GM12878 (cell line): ENCODE data around the gene CC2D1A. TPM values are rescaled to one million over a fixed set of nuclear protein-coding genes. Genes with fewer than 3 reads are reported as not detected.
"Not testable (repeated sequence)": the region's sequence is repeated elsewhere in the genome, so short reads cannot be mapped to it uniquely, and the experiment has no call there.

Source experiments
- ATAC-seq: fragments of 200-7000 bp; cut with Tn5 transposase; 3 replicates; pipeline ENCODE4 v1.9.1; 2020; ENCODE audit warnings: mild to moderate bottlenecking, moderate library complexity
- BruUV-seq: library from RNA; stranded (reverse); fragments of 400-500 nt; replicated peaks from 2 replicates; lab custom pipeline; 2021; lab: Mats Ljungman, UMichigan
- CTCF ChIA-PET: fragments of 300-600 bp; sonication (Branson Sonifier 250); formaldehyde crosslinking; extraction: SDS; loops from one replicate; lab custom pipeline; 2021; ENCODE audit warnings: inconsistent platforms; lab: Yijun Ruan, JAX
- POLR2A ChIA-PET: fragments of 350-600 bp; formaldehyde crosslinking; extraction: SDS; loops from one replicate; lab custom pipeline; 2021; ENCODE audit warnings: inconsistent platforms; lab: Charles Lee
- RAD21 ChIA-PET: fragments of 300-600 bp; sonication (Branson Sonifier 250); formaldehyde crosslinking; loops from one replicate; lab custom pipeline; 2023; ENCODE audit warnings: antibody characterized with exemption; ENCODE audit not compliant: unreplicated experiment; lab: Charles Lee
- SMC1A ChIA-PET: fragments of 300-600 bp; sonication (Branson Sonifier 250); formaldehyde crosslinking; loops from one replicate; lab custom pipeline; 2023; ENCODE audit not compliant: unreplicated experiment, uncharacterized antibody; lab: Charles Lee
- DNase-seq: peaks from one replicate; pipeline ENCODE4 v3.0.0-alpha.2; 2011; ENCODE audit warnings: low read depth, low spot score
- FAIRE-seq: peaks from 3 replicates; lab custom pipeline; 2011; peaks lifted over from hg19 to GRCh38; lab: Jason Lieb, UNC
- H2AFZ ChIP-seq: 2 replicates; pipeline ENCODE4 v1.6.0; 2011; ENCODE audit warnings: low read depth, low read length, control low read depth; ENCODE audit not compliant: control insufficient read depth
- H3K27ac ChIP-seq: 2 replicates; pipeline ENCODE4 v1.5.1; 2011; ENCODE audit warnings: control low read depth; ENCODE audit not compliant: control insufficient read depth, insufficient read depth
- H3K27me3 ChIP-seq, 2 experiments: replicated peaks in 1 of 2; 2 replicates each; pipeline versions ENCODE4 v1.6.0 to v1.6.1; 2011; ENCODE audit warnings: low read length in 1 of 2; ENCODE audit not compliant: control insufficient read depth in 2 of 2, insufficient read depth in 2 of 2
- H3K36me3 ChIP-seq, 2 experiments: 2 replicates each; pipeline ENCODE4 v1.5.1; 2011; ENCODE audit warnings: low read length in 1 of 2; ENCODE audit not compliant: control insufficient read depth in 2 of 2, insufficient read depth in 2 of 2
- H3K4me1 ChIP-seq: 2 replicates; pipeline ENCODE4 v1.6.1; 2011; ENCODE audit warnings: mild to moderate bottlenecking, low read length, moderate library complexity, mixed read lengths; ENCODE audit not compliant: control insufficient read depth, insufficient read depth
- H3K4me2 ChIP-seq: 2 replicates; pipeline ENCODE4 v1.6.0; 2011; ENCODE audit warnings: control low read depth; ENCODE audit not compliant: control insufficient read depth, insufficient read depth
- H3K4me3 ChIP-seq: fragments of 200-600 bp; sonication (generic); 2 replicates; pipeline ENCODE4 v1.5.1; 2016
- H3K79me2 ChIP-seq: 2 replicates; pipeline ENCODE4 v1.6.0; 2011; ENCODE audit warnings: low read length; ENCODE audit not compliant: control insufficient read depth, insufficient read depth
- H3K9ac ChIP-seq: 2 replicates; pipeline ENCODE4 v1.8.0; 2011; ENCODE audit warnings: low read length, control low read depth, mixed read lengths; ENCODE audit not compliant: control insufficient read depth, insufficient read depth
- H3K9me3 ChIP-seq: replicated peaks from 3 replicates; pipeline ENCODE4 v1.5.1; 2011; ENCODE audit warnings: mild to moderate bottlenecking, low read length; ENCODE audit not compliant: control insufficient read depth, insufficient read depth
- H4K20me1 ChIP-seq: 2 replicates; pipeline ENCODE4 v1.6.0; 2011; ENCODE audit not compliant: control insufficient read depth, insufficient read depth
- CBX3 ChIP-seq: fragments of 200-600 bp; sonication (generic); IDR thresholded peaks from 2 replicates; pipeline ENCODE4 v1.6.1; 2016; ENCODE audit warnings: low read depth, borderline replicate concordance
- FOXK2 ChIP-seq: fragments of 450-650 bp; IDR thresholded peaks from 2 replicates; pipeline ENCODE4 v1.6.1; 2017; ENCODE audit warnings: mild to moderate bottlenecking, moderate library complexity
- GATAD2B ChIP-seq: fragments of 450-650 bp; conservative IDR thresholded peaks from 2 replicates; pipeline ENCODE4 v1.6.1; 2017; ENCODE audit warnings: low read depth, mild to moderate bottlenecking, moderate library complexity
- MTA3 ChIP-seq: IDR thresholded peaks from 2 replicates; pipeline ENCODE4 v1.6.1; 2012; ENCODE audit warnings: low read length, inconsistent platforms, borderline replicate concordance
- MYB ChIP-seq: fragments of 150-350 bp; IDR thresholded peaks from 2 replicates; pipeline ENCODE4 v1.6.1; 2014; ENCODE audit warnings: mild to moderate bottlenecking, low read depth, low read length, borderline replicate concordance
- SREBF1 ChIP-seq: IDR thresholded peaks from 2 replicates; pipeline ENCODE4 v1.6.1; 2012; ENCODE audit warnings: mild to moderate bottlenecking, low read length
- SRF ChIP-seq, 2 experiments: IDR thresholded peaks; 2 replicates each; pipeline ENCODE4 v1.6.1; 2011; ENCODE audit warnings: low read depth in 2 of 2, low read length in 2 of 2, mild to moderate bottlenecking in 1 of 2, moderate library complexity in 1 of 2
- TARDBP ChIP-seq: IDR thresholded peaks from 2 replicates; pipeline ENCODE4 v1.6.1; 2016; ENCODE audit warnings: borderline replicate concordance
- TCF12 ChIP-seq: IDR thresholded peaks from 2 replicates; pipeline ENCODE4 v1.6.1; 2011; ENCODE audit warnings: low read depth, mild to moderate bottlenecking, low read length
- YBX1 ChIP-seq: fragments of 450-650 bp; IDR thresholded peaks from 2 replicates; pipeline ENCODE4 v1.6.1; 2016; ENCODE audit warnings: antibody characterized with exemption
- WGBS: methylation state at CpG from one replicate; pipeline ENCODE4 v1.1.6; 2016; ENCODE audit warnings: low lambda C conversion rate; ENCODE audit not compliant: insufficient replicate concordance, insufficient coverage; ENCODE audit errors: missing lambda C conversion rate; 5-methylcytosine and 5-hydroxymethylcytosine counted together
- in situ Hi-C: fragments of 300-500 bp; cut with MboI; formaldehyde crosslinking; loops from 9 replicates; pipeline ENCODE4 v1.14.3; 2018; ENCODE audit warnings: mixed read lengths
- intact Hi-C: fragments of 100-400 bp; cut with micrococcal nuclease; formaldehyde crosslinking; loops from one replicate; pipeline ENCODE4 v1.14.2; 2022; ENCODE audit not compliant: unreplicated experiment
- polyA plus RNA-seq, 11 experiments: library from polyadenylated mRNA; depleted of rRNA in 4 of 11; unstranded in 6 of 11; stranded (reverse) in 5 of 11; fragments of >200 nt; fragmentation: Nextera tagmentation in 4 of 11; fragmentation: Illumina TruSeq in 1 of 11; extraction: Ambion mirVana in 4 of 11; extraction: Trizol in 1 of 11; gene quantifications; 1 replicate in 1 of 11; 2 replicates in 10 of 11; pipeline versions ENCODE4 v1.2.1 to v1.2.3, GENCODE V29; 2011 to 2016; ENCODE audit warnings: inconsistent platforms in 2 of 11, missing spikeins in 2 of 11, low read depth in 1 of 11
- total RNA-seq, 4 experiments: library from RNA; depleted of rRNA in 3 of 4; stranded (reverse); fragments of >200 nt in 3 of 4; fragmentation: Illumina TruSeq in 1 of 4; extraction: Trizol in 1 of 4; gene quantifications; 2 replicates each; pipeline versions ENCODE4 v1.2.1 to v1.2.3, GENCODE V29; 2013 to 2021
- TF ChIP-seq, protein P1 (sequence below): fragments of 450-650 bp; IDR thresholded peaks from 2 replicates; pipeline ENCODE4 v1.6.1; 2017; ENCODE audit warnings: mild to moderate bottlenecking, moderate library complexity
- TF ChIP-seq, protein P2 (sequence below): fragments of 450-650 bp; IDR thresholded peaks from 2 replicates; pipeline ENCODE4 v1.6.1; 2017; ENCODE audit warnings: antibody characterized with exemption, mild to moderate bottlenecking, moderate library complexity
- TF ChIP-seq, protein P3 (sequence below): fragments of 450-650 bp; conservative IDR thresholded peaks from 2 replicates; pipeline ENCODE4 v1.6.1; 2017; ENCODE audit warnings: mild to moderate bottlenecking, moderate library complexity

The CC2D1A gene
- total and polyA plus RNA-seq, 10 of the 15 experiments (the other 5 are each of a cell fraction or from before 2014, with no cell fraction given) = 0.13 to 36.1 (median 16.1) TPM

DNA sequence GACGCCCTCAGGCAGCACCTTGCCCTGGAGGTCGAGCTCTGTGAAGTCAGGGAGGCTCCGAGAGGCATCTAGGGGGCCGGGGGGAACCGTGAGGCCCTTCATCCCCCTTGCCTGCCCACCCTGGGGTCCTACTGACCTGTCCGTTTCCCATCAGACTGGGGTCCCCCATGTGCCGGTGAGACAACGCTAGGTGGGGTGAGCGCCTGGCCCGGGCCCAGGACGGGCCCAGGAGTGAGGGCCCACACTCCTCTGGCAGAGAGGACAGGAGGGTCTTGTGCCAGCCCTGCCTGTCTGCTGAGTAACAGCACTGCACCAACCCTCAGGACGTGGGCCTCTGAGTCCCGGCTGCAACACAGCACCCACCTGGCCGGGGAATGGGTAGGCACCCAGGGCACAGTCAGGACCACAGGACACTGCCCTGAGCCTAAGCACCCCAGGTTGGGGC is 60.7 kb downstream of the CC2D1A start (continued):
- TF ChIP-seq, protein P1, sequence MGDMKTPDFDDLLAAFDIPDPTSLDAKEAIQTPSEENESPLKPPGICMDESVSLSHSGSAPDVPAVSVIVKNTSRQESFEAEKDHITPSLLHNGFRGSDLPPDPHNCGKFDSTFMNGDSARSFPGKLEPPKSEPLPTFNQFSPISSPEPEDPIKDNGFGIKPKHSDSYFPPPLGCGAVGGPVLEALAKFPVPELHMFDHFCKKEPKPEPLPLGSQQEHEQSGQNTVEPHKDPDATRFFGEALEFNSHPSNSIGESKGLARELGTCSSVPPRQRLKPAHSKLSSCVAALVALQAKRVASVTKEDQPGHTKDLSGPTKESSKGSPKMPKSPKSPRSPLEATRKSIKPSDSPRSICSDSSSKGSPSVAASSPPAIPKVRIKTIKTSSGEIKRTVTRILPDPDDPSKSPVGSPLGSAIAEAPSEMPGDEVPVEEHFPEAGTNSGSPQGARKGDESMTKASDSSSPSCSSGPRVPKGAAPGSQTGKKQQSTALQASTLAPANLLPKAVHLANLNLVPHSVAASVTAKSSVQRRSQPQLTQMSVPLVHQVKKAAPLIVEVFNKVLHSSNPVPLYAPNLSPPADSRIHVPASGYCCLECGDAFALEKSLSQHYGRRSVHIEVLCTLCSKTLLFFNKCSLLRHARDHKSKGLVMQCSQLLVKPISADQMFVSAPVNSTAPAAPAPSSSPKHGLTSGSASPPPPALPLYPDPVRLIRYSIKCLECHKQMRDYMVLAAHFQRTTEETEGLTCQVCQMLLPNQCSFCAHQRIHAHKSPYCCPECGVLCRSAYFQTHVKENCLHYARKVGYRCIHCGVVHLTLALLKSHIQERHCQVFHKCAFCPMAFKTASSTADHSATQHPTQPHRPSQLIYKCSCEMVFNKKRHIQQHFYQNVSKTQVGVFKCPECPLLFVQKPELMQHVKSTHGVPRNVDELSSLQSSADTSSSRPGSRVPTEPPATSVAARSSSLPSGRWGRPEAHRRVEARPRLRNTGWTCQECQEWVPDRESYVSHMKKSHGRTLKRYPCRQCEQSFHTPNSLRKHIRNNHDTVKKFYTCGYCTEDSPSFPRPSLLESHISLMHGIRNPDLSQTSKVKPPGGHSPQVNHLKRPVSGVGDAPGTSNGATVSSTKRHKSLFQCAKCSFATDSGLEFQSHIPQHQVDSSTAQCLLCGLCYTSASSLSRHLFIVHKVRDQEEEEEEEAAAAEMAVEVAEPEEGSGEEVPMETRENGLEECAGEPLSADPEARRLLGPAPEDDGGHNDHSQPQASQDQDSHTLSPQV = no peak
- TF ChIP-seq TCF12 (no peak), TARDBP (no peak), MYB (no peak), GATAD2B (no peak), CBX3 (no peak), YBX1 (no peak), SRF (IDR thresholded peaks at IDR 0.05; ENCODE audit: low read depth in 2 of 2, low read length in 2 of 2) (no peak), SREBF1 (no peak), MTA3 (no peak), FOXK2 (no peak)
- TF ChIP-seq, protein P2, sequence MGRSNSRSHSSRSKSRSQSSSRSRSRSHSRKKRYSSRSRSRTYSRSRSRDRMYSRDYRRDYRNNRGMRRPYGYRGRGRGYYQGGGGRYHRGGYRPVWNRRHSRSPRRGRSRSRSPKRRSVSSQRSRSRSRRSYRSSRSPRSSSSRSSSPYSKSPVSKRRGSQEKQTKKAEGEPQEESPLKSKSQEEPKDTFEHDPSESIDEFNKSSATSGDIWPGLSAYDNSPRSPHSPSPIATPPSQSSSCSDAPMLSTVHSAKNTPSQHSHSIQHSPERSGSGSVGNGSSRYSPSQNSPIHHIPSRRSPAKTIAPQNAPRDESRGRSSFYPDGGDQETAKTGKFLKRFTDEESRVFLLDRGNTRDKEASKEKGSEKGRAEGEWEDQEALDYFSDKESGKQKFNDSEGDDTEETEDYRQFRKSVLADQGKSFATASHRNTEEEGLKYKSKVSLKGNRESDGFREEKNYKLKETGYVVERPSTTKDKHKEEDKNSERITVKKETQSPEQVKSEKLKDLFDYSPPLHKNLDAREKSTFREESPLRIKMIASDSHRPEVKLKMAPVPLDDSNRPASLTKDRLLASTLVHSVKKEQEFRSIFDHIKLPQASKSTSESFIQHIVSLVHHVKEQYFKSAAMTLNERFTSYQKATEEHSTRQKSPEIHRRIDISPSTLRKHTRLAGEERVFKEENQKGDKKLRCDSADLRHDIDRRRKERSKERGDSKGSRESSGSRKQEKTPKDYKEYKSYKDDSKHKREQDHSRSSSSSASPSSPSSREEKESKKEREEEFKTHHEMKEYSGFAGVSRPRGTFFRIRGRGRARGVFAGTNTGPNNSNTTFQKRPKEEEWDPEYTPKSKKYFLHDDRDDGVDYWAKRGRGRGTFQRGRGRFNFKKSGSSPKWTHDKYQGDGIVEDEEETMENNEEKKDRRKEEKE = no peak
- TF ChIP-seq, protein P3, sequence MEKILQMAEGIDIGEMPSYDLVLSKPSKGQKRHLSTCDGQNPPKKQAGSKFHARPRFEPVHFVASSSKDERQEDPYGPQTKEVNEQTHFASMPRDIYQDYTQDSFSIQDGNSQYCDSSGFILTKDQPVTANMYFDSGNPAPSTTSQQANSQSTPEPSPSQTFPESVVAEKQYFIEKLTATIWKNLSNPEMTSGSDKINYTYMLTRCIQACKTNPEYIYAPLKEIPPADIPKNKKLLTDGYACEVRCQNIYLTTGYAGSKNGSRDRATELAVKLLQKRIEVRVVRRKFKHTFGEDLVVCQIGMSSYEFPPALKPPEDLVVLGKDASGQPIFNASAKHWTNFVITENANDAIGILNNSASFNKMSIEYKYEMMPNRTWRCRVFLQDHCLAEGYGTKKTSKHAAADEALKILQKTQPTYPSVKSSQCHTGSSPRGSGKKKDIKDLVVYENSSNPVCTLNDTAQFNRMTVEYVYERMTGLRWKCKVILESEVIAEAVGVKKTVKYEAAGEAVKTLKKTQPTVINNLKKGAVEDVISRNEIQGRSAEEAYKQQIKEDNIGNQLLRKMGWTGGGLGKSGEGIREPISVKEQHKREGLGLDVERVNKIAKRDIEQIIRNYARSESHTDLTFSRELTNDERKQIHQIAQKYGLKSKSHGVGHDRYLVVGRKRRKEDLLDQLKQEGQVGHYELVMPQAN = no peak

DNA sequence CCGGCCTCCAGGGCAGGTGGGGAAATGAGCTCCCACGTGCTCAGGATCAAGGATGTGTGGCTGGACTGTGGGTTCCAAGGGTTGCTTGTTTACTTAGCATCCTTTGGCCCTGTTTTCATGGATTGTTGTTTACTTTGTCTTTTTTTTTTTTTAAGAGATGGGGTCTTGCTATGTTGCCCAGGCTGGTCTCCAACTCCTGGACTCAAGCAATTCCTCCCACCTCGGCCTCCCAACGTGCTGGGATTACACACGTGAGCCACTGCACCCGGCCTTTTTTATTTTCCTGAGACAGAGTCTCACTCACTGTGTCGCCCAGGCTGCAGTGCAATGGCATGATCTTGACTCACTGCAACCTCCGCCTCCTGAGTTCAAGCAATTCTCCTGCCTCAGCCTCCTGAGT is 61.2 kb downstream of the CC2D1A start:
- intact Hi-C loops, CTCF ChIA-PET, DNase-seq, FAIRE-seq, H3K4me1 ChIP-seq, H2AFZ ChIP-seq, H3K79me2 ChIP-seq, BruUV-seq, H3K36me3 ChIP-seq, H3K27ac ChIP-seq, POLR2A ChIA-PET, H3K27me3 ChIP-seq, H3K4me3 ChIP-seq, H4K20me1 ChIP-seq, ATAC-seq, SMC1A ChIA-PET, H3K9me3 ChIP-seq, H3K4me2 ChIP-seq, H3K9ac ChIP-seq, RAD21 ChIA-PET, in situ Hi-C loops: not testable (repeated sequence)
- 90% methylated on average over 8 of the region's 8 CpGs for WGBS
